ENCODE results near the gene CD180.

GRCh38 chr5:67193439-67193807, 3.2 kb downstream of the CD180 start:
- TF ChIP-seq, protein P1, sequence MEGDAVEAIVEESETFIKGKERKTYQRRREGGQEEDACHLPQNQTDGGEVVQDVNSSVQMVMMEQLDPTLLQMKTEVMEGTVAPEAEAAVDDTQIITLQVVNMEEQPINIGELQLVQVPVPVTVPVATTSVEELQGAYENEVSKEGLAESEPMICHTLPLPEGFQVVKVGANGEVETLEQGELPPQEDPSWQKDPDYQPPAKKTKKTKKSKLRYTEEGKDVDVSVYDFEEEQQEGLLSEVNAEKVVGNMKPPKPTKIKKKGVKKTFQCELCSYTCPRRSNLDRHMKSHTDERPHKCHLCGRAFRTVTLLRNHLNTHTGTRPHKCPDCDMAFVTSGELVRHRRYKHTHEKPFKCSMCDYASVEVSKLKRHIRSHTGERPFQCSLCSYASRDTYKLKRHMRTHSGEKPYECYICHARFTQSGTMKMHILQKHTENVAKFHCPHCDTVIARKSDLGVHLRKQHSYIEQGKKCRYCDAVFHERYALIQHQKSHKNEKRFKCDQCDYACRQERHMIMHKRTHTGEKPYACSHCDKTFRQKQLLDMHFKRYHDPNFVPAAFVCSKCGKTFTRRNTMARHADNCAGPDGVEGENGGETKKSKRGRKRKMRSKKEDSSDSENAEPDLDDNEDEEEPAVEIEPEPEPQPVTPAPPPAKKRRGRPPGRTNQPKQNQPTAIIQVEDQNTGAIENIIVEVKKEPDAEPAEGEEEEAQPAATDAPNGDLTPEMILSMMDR (IDR thresholded peaks at IDR 0.05; ENCODE audit: low read length), result no peak
- TF ChIP-seq EZH2 (IDR thresholded peaks at IDR 0.05; ENCODE audit: borderline replicate concordance, low read length), result no peak
